ENCODE measurements around the gene GPR149.

- TF ChIP-seq PATZ1 (CRISPR knock-in tag; IDR thresholded peaks at IDR 0.05; ENCODE audit: borderline replicate concordance): no peak
- no peak for TF ChIP-seq ZNF70 (CRISPR knock-in tag; IDR thresholded peaks at IDR 0.05)
- TF ChIP-seq OSR1 (CRISPR knock-in tag; IDR thresholded peaks at IDR 0.05): no peak
- no peak for TF ChIP-seq GLIS3 (CRISPR knock-in tag; IDR thresholded peaks at IDR 0.05)
- no peak for TF ChIP-seq ZFP3 (CRISPR knock-in tag; IDR thresholded peaks at IDR 0.05)
- no peak for TF ChIP-seq SNAI2 (CRISPR knock-in tag; IDR thresholded peaks at IDR 0.05)
- TF ChIP-seq PPARA (CRISPR knock-in tag; IDR thresholded peaks at IDR 0.05; ENCODE audit: borderline replicate concordance): no peak
- TF ChIP-seq POU6F1 (CRISPR knock-in tag; IDR thresholded peaks at IDR 0.05; ENCODE audit: borderline replicate concordance, low read depth): no peak
Measured at GRCh38 chr3:154364849-154365248, 65.1 kb downstream of the GPR149 start.

Data from SK-N-SH treated with all-trans-retinoic acid at 6 μM for 48 hours (cell line).